Muscle of arm (tissue), 12 donors: ENCODE results near the gene DENND1A. TPM values are rescaled to one million over a fixed set of nuclear protein-coding genes. Genes with fewer than 3 reads are reported as not detected.
"Not testable (repeated sequence)": the region's sequence is repeated elsewhere in the genome, so short reads cannot be mapped to it uniquely, and the experiment has no call there.

ENCODE experiments used
- DNase-seq: peaks from one replicate; pipeline ENCODE4 v3.0.0-alpha.2; 2013
- polyA plus RNA-seq, 12 donors: library from polyadenylated mRNA; unstranded; fragments of 120-200 nt; gene quantifications; one replicate each; pipeline ENCODE4 v1.2.1, GENCODE V29; 2013; ENCODE audit not compliant: insufficient read length in 12 of 12

DENND1A gene
- polyA plus RNA-seq, 12 donors, result 12.7 to 19.4 (median 13.7) TPM; not detected in 1

DNA sequence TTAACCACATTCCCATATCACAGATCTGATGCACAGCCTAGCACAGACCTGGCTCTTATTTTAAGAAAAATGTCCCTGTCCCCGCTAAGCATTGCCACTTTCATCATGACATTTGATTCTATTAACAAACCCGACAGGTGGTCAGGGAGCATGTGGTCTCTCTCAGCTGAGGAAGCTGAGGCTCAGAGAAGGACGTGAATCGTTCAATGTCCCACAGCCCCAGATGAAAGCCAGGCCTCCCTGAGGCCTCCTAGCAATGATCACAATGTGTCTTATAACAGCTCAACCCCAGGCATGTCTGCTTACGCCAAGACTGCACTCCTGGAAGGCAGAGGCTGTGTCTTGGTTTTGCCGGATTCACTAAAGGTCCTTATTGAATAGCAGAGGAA, 584.4 kb downstream of the DENND1A start:
- DNase-seq, result no peak

GRCh38 chr9:123344192-123344949, 585.6 kb downstream of the DENND1A start:
- no peak for DNase-seq

GRCh38 chr9:123343443-123344191, 586.3 kb downstream of the DENND1A start:
- DNase-seq, result no peak

DNA sequence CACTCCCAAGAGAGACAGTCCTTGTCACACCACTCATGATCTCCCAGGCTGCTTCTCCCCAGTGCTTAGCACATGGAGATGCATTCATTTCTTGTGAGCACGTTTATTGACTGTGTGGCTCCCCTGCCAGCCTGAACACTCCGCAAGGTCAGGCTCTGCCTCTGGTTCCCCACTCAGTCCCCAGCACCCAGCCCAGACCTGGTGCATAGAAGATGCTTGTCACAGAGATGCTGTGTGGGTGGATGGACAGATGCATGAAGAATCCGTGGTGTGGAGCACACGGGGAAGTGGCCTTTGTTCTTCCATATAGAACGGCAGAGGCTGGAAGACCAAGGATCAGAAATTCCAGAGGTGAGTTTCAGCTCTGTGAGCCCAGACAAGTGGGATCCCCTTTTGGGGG, 587.7 kb downstream of the DENND1A start:
- DNase-seq, result no peak

DNA sequence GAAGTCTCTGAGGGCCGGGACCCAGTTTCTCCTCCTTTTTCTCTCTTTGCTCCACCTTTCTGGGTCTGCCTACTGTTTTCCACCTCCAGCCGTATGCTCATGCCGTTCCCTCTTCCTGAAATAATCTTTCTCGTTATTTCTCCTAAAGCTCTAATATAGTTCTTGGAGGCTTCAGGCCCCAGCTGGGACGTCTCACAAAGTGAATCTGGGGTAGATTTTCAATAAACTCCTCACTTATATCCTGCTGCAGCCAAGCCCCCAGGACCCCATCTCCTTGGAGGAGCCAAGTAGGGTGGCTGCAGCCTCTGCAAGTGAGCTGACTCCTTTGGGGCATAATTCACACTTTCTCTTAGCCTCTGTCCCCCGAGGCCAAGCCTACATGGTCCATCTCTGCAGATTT, 588.1 kb downstream of the DENND1A start:
- no peak for DNase-seq

DNA sequence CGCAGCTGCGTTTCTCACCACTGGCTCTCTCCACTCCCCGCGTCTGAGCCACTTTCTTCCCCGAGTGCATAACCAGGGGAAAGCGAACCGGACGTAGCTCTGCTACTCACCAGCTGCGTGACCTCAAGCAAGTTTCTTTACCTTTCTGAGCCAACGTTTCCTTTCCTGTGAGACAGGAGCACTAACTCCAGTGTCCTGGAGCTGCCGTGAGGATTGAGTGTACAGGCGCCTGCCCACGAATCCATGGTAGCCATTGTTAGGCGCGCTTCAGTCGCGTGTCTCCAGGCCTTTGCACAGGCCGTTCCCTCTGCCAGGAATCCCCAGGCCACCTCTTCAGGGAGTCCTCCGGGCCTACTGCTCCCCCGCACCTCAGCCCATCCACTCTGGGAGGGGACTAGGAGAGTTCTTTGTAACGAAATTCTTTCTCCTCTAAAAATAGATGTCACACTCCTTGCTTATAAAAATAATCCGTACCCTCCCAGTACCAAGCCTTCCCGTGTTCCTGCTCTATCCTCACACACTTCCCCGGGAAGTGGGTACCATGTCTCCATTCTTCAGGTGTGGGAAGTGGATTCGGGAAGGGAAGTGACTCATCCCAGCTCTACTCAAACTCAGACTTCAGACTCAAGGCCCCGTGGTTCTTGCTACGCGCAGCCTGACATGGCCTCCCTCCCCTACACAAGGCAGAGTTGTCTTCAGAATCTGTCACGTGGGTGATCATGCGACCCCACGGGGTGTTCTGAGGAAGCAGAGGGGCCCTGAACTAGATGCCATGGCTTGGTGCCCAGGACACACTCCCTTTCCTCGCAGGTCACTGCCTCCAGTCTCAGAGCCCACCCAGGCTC, 590.0 kb downstream of the DENND1A start:
- DNase-seq, result no peak

GRCh38 chr9:123338710-123339665, 590.9 kb downstream of the DENND1A start:
- no peak for DNase-seq

DNA sequence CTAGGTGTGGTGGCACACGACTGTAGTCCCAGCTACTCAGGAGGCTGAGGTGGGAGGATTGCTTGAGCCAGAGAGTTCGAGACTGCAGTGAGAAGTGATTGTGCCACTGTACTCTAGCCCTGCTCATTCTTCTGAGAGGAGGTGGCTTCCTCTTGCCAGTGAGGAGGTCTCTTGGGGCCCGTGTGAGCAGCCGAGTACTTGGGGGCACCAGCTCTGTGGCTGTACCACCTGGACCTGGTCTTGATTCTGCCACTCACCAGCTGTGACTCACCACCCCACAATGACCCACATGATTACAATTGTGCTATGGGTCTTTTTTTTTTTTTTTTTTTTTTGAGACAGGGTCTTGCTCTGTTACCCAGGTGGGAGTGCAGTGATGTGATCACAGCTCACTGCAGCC, 592.0 kb downstream of the DENND1A start:
- DNase-seq, result no peak

- no peak for DNase-seq
Measured at GRCh38 chr9:123336959-123337358, 593.0 kb downstream of the DENND1A start.

GRCh38 chr9:123336449-123336848, 593.5 kb downstream of the DENND1A start:
- no peak for DNase-seq

DNA sequence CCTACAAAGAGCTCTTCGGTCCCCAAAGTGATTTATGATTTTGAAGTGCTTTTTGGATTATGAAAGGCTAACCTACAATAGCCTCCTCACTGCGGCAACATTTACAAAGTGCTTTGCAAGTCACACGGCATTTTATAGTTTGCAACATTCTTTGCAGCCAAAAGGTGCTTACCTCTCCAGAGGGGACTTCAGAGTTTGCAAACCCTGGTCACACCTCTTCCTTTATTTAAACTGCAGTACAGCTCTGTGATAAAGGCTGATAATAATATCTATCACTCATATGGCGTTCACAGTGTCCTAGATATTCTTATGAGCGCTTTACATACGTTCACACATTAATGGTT, 594.0 kb downstream of the DENND1A start:
- DNase-seq, result no peak

DNA sequence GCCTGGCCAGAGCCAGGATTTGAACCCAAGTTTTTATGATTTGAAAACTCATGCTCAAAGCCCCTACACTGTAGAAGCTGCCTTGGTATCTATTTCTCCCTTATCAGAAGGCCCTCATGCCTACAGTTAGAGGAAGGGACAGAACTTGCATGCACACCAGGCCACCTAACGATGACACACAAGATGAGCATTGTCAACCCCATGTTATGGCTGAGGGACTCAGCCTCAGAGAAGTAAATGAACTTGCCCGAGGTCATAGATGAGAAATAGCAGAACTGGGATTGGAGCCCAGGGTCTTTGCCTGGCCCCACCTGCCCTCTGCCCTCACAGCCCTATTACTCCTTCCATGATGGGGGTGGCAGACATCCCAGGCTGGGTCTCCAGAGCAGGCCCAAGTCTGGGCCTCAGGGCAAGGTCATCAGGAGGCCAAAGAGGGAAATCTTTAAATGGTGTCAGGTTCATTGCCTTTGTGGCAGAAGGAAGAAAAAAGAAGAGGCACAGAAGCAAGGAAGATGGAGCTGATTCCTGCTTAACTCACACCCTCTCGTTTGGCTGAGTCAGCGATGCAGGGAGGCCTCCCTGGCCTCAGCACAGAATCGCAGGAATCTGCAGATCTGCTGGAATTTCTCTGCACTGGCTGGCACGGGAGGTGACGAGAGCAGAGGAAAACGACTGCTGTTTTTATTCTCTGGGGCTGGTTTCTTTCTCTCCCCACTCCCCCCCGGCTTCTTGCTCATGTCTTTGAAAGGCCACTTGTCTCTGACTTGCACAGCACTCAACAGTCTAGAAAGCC, 594.5 kb downstream of the DENND1A start:
- no peak for DNase-seq

GRCh38 chr9:123334639-123335038, 595.3 kb downstream of the DENND1A start:
- DNase-seq, result no peak

GRCh38 chr9:123333058-123333669, 596.8 kb downstream of the DENND1A start:
- not testable (repeated sequence) for DNase-seq

- no peak for DNase-seq
Measured at GRCh38 chr9:123331346-123332060, 598.4 kb downstream of the DENND1A start.
